Epithelial cell of esophagus (primary cell): ENCODE measurements around the gene SUMF1.

Experiments
- DNase-seq: peaks from one replicate; pipeline ENCODE4 v3.0.0; 2010; ENCODE audit warnings: low read depth
- H3K4me3 ChIP-seq: 2 replicates; pipeline ENCODE4 v1.5.1; 2011; ENCODE audit warnings: mild to moderate bottlenecking, low read length, control low read depth
- TF ChIP-seq, protein P1 (sequence below): IDR thresholded peaks from 2 replicates; pipeline ENCODE4 v1.5.1; 2011; ENCODE audit warnings: low read depth, mild to moderate bottlenecking, low read length, control low read depth, inconsistent platforms; ENCODE audit not compliant: insufficient read depth; ENCODE audit errors: missing control alignments

SUMF1 gene

DNA sequence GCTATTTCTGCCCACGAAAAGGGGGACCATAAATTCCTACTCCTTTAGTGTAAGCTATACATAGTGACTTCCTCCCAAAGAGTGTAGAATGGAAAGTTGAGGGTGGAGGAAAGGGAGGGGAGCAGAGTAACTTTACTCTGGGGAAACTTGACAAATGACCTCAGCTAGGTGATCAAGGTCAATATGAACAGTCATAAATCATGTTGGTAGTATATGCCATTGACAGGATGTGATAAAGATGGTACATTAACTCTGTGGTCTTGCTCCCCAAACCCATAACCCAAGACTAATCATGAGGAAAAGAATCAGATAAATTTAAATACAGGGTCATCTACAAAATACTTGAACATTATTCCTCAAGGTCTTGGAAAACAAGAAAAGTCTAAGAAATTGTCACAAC, 145.3 kb downstream of the SUMF1 start:
- no peak overlapping the region for H3K4me3 ChIP-seq
- TF ChIP-seq, protein P1, sequence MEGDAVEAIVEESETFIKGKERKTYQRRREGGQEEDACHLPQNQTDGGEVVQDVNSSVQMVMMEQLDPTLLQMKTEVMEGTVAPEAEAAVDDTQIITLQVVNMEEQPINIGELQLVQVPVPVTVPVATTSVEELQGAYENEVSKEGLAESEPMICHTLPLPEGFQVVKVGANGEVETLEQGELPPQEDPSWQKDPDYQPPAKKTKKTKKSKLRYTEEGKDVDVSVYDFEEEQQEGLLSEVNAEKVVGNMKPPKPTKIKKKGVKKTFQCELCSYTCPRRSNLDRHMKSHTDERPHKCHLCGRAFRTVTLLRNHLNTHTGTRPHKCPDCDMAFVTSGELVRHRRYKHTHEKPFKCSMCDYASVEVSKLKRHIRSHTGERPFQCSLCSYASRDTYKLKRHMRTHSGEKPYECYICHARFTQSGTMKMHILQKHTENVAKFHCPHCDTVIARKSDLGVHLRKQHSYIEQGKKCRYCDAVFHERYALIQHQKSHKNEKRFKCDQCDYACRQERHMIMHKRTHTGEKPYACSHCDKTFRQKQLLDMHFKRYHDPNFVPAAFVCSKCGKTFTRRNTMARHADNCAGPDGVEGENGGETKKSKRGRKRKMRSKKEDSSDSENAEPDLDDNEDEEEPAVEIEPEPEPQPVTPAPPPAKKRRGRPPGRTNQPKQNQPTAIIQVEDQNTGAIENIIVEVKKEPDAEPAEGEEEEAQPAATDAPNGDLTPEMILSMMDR: no peak
- no peak for DNase-seq

DNA sequence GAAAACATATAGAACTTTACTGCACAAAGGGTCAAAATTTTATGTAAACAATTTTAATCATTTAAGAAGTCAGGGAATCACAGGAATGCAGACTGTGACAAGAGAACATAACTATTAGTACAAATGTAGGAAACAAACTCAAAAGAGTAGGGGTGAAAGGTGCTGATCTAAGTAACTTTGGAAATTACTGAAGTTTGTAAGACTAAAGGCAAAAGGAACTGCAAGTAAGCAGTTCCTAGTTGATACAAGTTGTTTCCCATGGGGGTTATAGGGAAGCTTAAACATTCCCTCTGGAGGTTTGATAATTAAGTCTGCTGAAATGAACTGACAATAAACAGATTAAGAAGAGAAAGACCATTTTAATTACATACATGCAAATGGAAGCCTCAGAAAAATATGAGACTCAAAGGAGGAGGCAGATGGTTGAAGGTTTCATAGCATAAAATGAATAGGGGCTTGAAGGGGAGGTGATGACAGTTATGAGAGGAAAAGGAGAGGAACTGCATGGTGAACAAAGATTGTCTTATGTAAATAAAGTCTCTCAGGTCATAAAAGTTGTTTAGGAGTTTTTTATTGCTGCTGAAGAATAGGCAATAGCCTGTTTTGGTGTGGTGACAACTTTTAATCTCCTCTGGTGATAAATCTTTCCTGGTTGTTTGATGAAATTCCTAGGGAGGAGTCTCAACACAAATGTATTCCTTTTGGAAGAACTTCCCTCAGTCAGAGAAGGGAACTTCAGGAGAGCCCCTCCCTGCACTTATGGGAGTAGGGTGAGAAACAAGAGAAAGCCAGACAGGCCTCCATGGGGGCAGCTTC, 146.8 kb downstream of the SUMF1 start:
- H3K4me3 ChIP-seq: no peak overlapping the region
- TF ChIP-seq, protein P1: no peak
- no peak for DNase-seq

- TF ChIP-seq, protein P1: peak; percentile 28
- DNase-seq: peak; percentile 17
- H3K4me3 ChIP-seq: no peak overlapping the region
Measured at GRCh38 chr3:4314688-4315087, 152.4 kb downstream of the SUMF1 start.

- DNase-seq: peak; percentile 35
- TF ChIP-seq, protein P1: no peak
- no peak overlapping the region for H3K4me3 ChIP-seq
Measured at GRCh38 chr3:4313606-4314293, 153.3 kb downstream of the SUMF1 start.

- no peak for DNase-seq
- H3K4me3 ChIP-seq: no peak overlapping the region
- TF ChIP-seq, protein P1: no peak
Measured at GRCh38 chr3:4311496-4311895, 155.6 kb downstream of the SUMF1 start.
